Thoracic aorta (tissue), 2 donors: ENCODE measurements around the gene SSTR3. TPM values are rescaled to one million over a fixed set of nuclear protein-coding genes. Genes with fewer than 3 reads are reported as not detected.
"Not testable (repeated sequence)": the region's sequence is repeated elsewhere in the genome, so short reads cannot be mapped to it uniquely, and the experiment has no call there.

Experiments
- ATAC-seq: fragments of 150-250 bp; one replicate; pipeline ENCODE4 v1.8.0; 2017; ENCODE audit warnings: low read depth; ENCODE audit not compliant: insufficient number of reproducible peaks, low FRiP score
- DNase-seq: peaks from one replicate; pipeline ENCODE4 v3.0.0-alpha.2; 2020; ENCODE audit warnings: low spot score
- H3K27ac ChIP-seq, 2 donors: fragments of 200-600 bp; sonication (generic); 1 replicate in 1 of 2; 2 replicates in 1 of 2; pipeline ENCODE4 v1.5.1; 2016; ENCODE audit warnings: mild to moderate bottlenecking in 2 of 2, moderate library complexity in 2 of 2
- H3K27me3 ChIP-seq: fragments of 200-600 bp; sonication (generic); replicated peaks from 2 replicates; pipeline ENCODE4 v1.6.0; 2016; ENCODE audit warnings: mild to moderate bottlenecking; ENCODE audit not compliant: insufficient read depth
- H3K36me3 ChIP-seq: fragments of 200-600 bp; sonication (generic); one replicate; pipeline ENCODE4 v1.5.1; 2016
- H3K4me1 ChIP-seq, 2 donors: fragments of 200-600 bp; sonication (generic); 1 replicate in 1 of 2; 2 replicates in 1 of 2; pipeline versions ENCODE4 v1.5.1 to v1.6.0; 2016; ENCODE audit warnings: low read depth in 2 of 2, mild to moderate bottlenecking in 1 of 2; ENCODE audit not compliant: control insufficient read depth in 1 of 2
- H3K4me3 ChIP-seq: fragments of 200-600 bp; sonication (generic); 2 replicates; pipeline ENCODE4 v1.5.1; 2016; ENCODE audit warnings: mild to moderate bottlenecking
- H3K9me3 ChIP-seq: fragments of 200-600 bp; sonication (generic); 2 replicates; pipeline ENCODE4 v1.5.1; 2016
- CTCF ChIP-seq: fragments of 200-600 bp; sonication (generic); IDR thresholded peaks from one replicate; pipeline ENCODE4 v1.5.1; 2019; ENCODE audit warnings: antibody characterized with exemption
- total RNA-seq, 2 donors: library from RNA; depleted of rRNA; stranded (reverse); fragments of >200 nt; gene quantifications; one replicate each; pipeline versions ENCODE4 v1.1.0 to v1.2.3, GENCODE V29; 2016

The SSTR3 gene
- total RNA-seq, 2 donors from 2014 or later: not detected

GRCh38 chr22:37253126-37253660 is 40.9 kb upstream of the SSTR3 start:
- no peaks in the 10 kb centered on the region for H3K4me1 ChIP-seq
- no peak overlapping the region for H3K4me3 ChIP-seq
- TF ChIP-seq CTCF: no peak
- H3K36me3 ChIP-seq: no peaks in the 10 kb centered on the region
- no peak for DNase-seq
- no peaks in the 10 kb centered on the region for H3K27me3 ChIP-seq
- no peaks in the 10 kb centered on the region for H3K9me3 ChIP-seq
- H3K27ac ChIP-seq: no peak overlapping the region
- ATAC-seq: no peak

GRCh38 chr22:37251836-37252235 is 39.6 kb upstream of the SSTR3 start:
- H3K27me3 ChIP-seq, H3K4me3 ChIP-seq, H3K9me3 ChIP-seq, ATAC-seq, DNase-seq, H3K27ac ChIP-seq, H3K4me1 ChIP-seq, H3K36me3 ChIP-seq: not testable (repeated sequence)

- no peak overlapping the region for H3K4me3 ChIP-seq
- H3K27ac ChIP-seq: no peak overlapping the region
- H3K27me3 ChIP-seq: no peaks in the 10 kb centered on the region
- no peak for DNase-seq
- H3K36me3 ChIP-seq: no peaks in the 10 kb centered on the region
- no peaks in the 10 kb centered on the region for H3K9me3 ChIP-seq
- no peak for ATAC-seq
- TF ChIP-seq CTCF: no peak
- H3K4me1 ChIP-seq: no peaks in the 10 kb centered on the region
Measured at GRCh38 chr22:37249986-37250385, 37.7 kb upstream of the SSTR3 start.

GRCh38 chr22:37248251-37248650 is 36.0 kb upstream of the SSTR3 start:
- ATAC-seq (no peak), DNase-seq (no peak)
- H3K36me3 ChIP-seq: no peaks in the 10 kb centered on the region
- no peaks in the 10 kb centered on the region for H3K27me3 ChIP-seq
- no peaks in the 10 kb centered on the region for H3K4me1 ChIP-seq
- no peak overlapping the region for H3K4me3 ChIP-seq
- no peak overlapping the region for H3K27ac ChIP-seq
- H3K9me3 ChIP-seq: no peaks in the 10 kb centered on the region
- TF ChIP-seq CTCF: no peak

GRCh38 chr22:37245740-37246139 is 33.5 kb upstream of the SSTR3 start:
- no peaks in the 10 kb centered on the region for H3K27me3 ChIP-seq
- no peak overlapping the region for H3K27ac ChIP-seq
- no peak for TF ChIP-seq CTCF

More at GRCh38 chr22:37245740-37246139, 33.5 kb upstream of the SSTR3 start:
- Histone ChIP-seq H3K4me3 (no peak overlapping the region), H3K4me1 (no peaks in the 10 kb centered on the region), H3K36me3 (no peaks in the 10 kb centered on the region), H3K9me3 (no peaks in the 10 kb centered on the region)
- ATAC-seq (no peak), DNase-seq (no peak)
